HFF-Myc (cell line): ENCODE results near the gene PRKG2.

Experiments used
- DNase-seq: peaks from one replicate; pipeline ENCODE4 v3.0.0-alpha.2; 2011; ENCODE audit warnings: low read depth; ENCODE audit errors: extremely low read depth
- H3K4me3 ChIP-seq: replicated peaks from 2 replicates; pipeline ENCODE4 v1.5.1; 2011; ENCODE audit warnings: low read depth, mild to moderate bottlenecking, control low read depth, low read length
- CTCF ChIP-seq: IDR thresholded peaks from 2 replicates; pipeline ENCODE4 v1.5.1; 2012; ENCODE audit warnings: mild to moderate bottlenecking, low read depth, low read length, control low read depth; ENCODE audit errors: missing control alignments

Gene PRKG2

GRCh38 chr4:81142744-81143143 is 72.3 kb downstream of the PRKG2 start:
- no peak overlapping the region for H3K4me3 ChIP-seq
- TF ChIP-seq CTCF, result no peak
- no peak for DNase-seq

- H3K4me3 ChIP-seq, result no peak overlapping the region
- TF ChIP-seq CTCF, result no peak
- DNase-seq, result no peak
These were observed 77.1 kb downstream of the PRKG2 start for GRCh38 chr4:81137894-81138293.

- no peak for DNase-seq
- TF ChIP-seq CTCF, result no peak
- no peak overlapping the region for H3K4me3 ChIP-seq
These were observed 77.6 kb downstream of the PRKG2 start for GRCh38 chr4:81137446-81137845.

- peak; percentile 88 for DNase-seq
- H3K4me3 ChIP-seq, result no peak overlapping the region
- TF ChIP-seq CTCF, result no peak
These were observed 78.7 kb downstream of the PRKG2 start for GRCh38 chr4:81136161-81136905.

GRCh38 chr4:81135501-81135900 is 79.5 kb downstream of the PRKG2 start:
- TF ChIP-seq CTCF, result no peak
- DNase-seq, result no peak
- H3K4me3 ChIP-seq, result no peak overlapping the region

- no peak overlapping the region for H3K4me3 ChIP-seq
- TF ChIP-seq CTCF, result no peak
- DNase-seq, result no peak
These were observed 83.5 kb downstream of the PRKG2 start for GRCh38 chr4:81131563-81131962.

- no peak overlapping the region for H3K4me3 ChIP-seq
- no peak for TF ChIP-seq CTCF
- DNase-seq, result no peak
These were observed 84.0 kb downstream of the PRKG2 start for GRCh38 chr4:81131066-81131465.
